Body of pancreas (tissue), 4 donors: ENCODE data around the gene OR6N1.

ENCODE experiments used
- CTCF ChIP-seq, 7 experiments: fragments of 450-650 bp in 4 of 7; fragments of 200-600 bp in 3 of 7; sonication (generic) in 3 of 7; IDR thresholded peaks; one replicate each; pipeline ENCODE4 v1.5.1; 2016 to 2019; ENCODE audit warnings: antibody characterized with exemption in 7 of 7
- POLR2A ChIP-seq, 3 donors: fragments of 450-650 bp; IDR thresholded peaks; one replicate each; pipeline ENCODE4 v1.6.1; 2016; ENCODE audit warnings: antibody characterized with exemption in 3 of 3, mild to moderate bottlenecking in 2 of 3

- TF ChIP-seq POLR2A (IDR thresholded peaks at IDR 0.05) (no peak), CTCF (IDR thresholded peaks at IDR 0.05) (no peak)
Measured at GRCh38 chr1:158771950-158772866, at the start of gene OR6N1.
